Stimulated activated CD8-positive, alpha-beta memory T cell treated with anti-CD3 and anti-CD28 coated beads, Interleukin-12 subunit alpha, Interleukin-12 subunit beta, amount 100 ng/mL, for 1 hour (primary cell): Measurements from ENCODE around the gene FANCM.
"Not testable (repeated sequence)": the region's sequence is repeated elsewhere in the genome, so short reads cannot be mapped to it uniquely, and the experiment has no call there.

Experiments
- DNase-seq: peaks from one replicate; pipeline ENCODE4 v3.0.0-alpha.2; 2020; ENCODE audit warnings: low read depth

The FANCM gene

GRCh38 chr14:45135659-45136395 lies at the start of gene FANCM:
Gene FANCM, plus strand, starts transcription at chr14:45135930. Its CDS starts 102 bp downstream, at chr14:45136032.
- peak; percentile 80 for DNase-seq

- DNase-seq = no peak
Measured at GRCh38 chr14:45089813-45090212, 45.9 kb upstream of the FANCM start.

GRCh38 chr14:45091710-45092109 lies 44.0 kb upstream of the FANCM start:
- no peak for DNase-seq

GRCh38 chr14:45094275-45094674 lies 41.5 kb upstream of the FANCM start:
- DNase-seq = no peak

- no peak for DNase-seq
Measured at GRCh38 chr14:45095143-45095542, 40.6 kb upstream of the FANCM start.

GRCh38 chr14:45096218-45096617 lies 39.5 kb upstream of the FANCM start:
- no peak for DNase-seq

GRCh38 chr14:45103806-45104205 lies 31.9 kb upstream of the FANCM start:
- DNase-seq = no peak

GRCh38 chr14:45104561-45104960 lies 31.2 kb upstream of the FANCM start:
- DNase-seq = no peak

GRCh38 chr14:45112896-45113781 lies 22.6 kb upstream of the FANCM start:
- no peak for DNase-seq

GRCh38 chr14:45114327-45114726 lies 21.4 kb upstream of the FANCM start:
- no peak for DNase-seq

GRCh38 chr14:45118594-45118993 lies 17.1 kb upstream of the FANCM start:
- no peak for DNase-seq

GRCh38 chr14:45120096-45120495 lies 15.6 kb upstream of the FANCM start:
- DNase-seq = no peak

GRCh38 chr14:45123271-45123670 lies 12.5 kb upstream of the FANCM start:
- DNase-seq = no peak

GRCh38 chr14:45125754-45126153 lies 10.0 kb upstream of the FANCM start:
- DNase-seq = no peak

GRCh38 chr14:45128963-45129629 lies 6.6 kb upstream of the FANCM start:
- DNase-seq = no peak

- no peak for DNase-seq
Measured at GRCh38 chr14:45133683-45134050, 2.1 kb upstream of the FANCM start.

- peak; percentile 91 for DNase-seq
Measured at GRCh38 chr14:45134051-45134958, 1.4 kb upstream of the FANCM start, which contains the start of gene FKBP3. Gene FKBP3, minus strand, starts transcription at chr14:45134481. Its CDS starts 25 bp downstream, at chr14:45134456.

GRCh38 chr14:45135156-45135555 lies 574 bp upstream of the FANCM start:
- DNase-seq = no peak

GRCh38 chr14:45136399-45136798 lies 669 bp downstream of the FANCM start:
- no peak for DNase-seq

GRCh38 chr14:45140661-45141187 lies 5.0 kb downstream of the FANCM start:
- no peak for DNase-seq

GRCh38 chr14:45142083-45142482 lies 6.4 kb downstream of the FANCM start:
- not testable (repeated sequence) for DNase-seq
